Activated gamma-delta T cell treated with anti-CD3 and anti-CD28 coated beads, Interleukin-2, amount 50 U/mL, for 16 hours (primary cell): Measurements from ENCODE around the gene SNX15.
A peak's percentile ranks its signal among the peaks of the same experiment; 100 is the strongest.
"Not testable (repeated sequence)": the region's sequence is repeated elsewhere in the genome, so short reads cannot be mapped to it uniquely, and the experiment has no call there.

Experiments used
- DNase-seq: peaks from one replicate; pipeline ENCODE4 v3.0.0-alpha.2; 2020; ENCODE audit warnings: low read depth

SNX15 gene

DNA sequence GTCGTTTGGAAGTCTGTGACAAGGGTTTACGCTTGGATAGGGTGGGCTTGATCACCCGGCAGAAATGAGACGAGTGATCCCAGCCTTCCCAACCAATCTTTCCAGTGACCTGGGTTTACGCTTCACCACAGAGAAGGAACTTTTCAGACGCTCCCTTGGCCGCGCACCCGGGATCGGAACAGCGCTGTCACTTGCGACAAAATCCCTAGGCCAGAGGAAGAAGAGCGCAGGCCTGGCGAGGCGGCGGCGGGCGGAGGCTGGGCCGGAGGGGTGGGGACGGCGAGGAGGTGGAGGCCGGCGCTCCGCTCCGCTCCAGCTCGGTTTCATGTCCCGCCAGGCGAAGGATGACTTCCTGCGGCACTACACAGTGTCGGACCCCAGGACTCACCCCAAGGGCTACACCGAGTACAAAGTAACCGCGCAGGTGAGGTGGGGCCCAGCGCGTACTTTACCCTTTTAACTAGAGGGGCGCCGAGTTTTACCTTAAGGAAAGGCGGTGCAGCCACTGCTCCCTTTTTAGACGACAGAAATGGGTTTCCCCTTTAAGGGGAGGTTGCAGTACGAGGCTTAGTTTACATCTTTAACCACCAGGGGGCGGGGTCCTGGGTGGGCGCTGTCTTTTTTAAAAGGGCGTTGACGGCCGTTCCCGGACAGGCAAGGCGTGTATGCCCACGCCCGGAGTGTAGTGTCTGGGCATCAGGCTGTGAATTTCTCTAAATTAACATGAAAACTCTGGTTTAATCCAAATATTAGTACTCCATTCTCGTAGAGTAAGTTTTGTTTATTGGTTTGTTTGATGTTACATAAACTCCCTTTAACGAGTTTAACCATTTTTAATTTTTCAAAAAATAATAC, at the start of gene SNX15:
Gene SNX15, plus strand, starts transcription at position 227 of the 855 bp plus-strand sequence. Its CDS starts 99 bp downstream, at position 326.
- DNase-seq, result peak; percentile 89

GRCh38 chr11:64983339-64983738, 43.9 kb upstream of the SNX15 start:
- DNase-seq, result not testable (repeated sequence)

GRCh38 chr11:64987998-64988854, 39.0 kb upstream of the SNX15 start:
- no peak for DNase-seq

DNA sequence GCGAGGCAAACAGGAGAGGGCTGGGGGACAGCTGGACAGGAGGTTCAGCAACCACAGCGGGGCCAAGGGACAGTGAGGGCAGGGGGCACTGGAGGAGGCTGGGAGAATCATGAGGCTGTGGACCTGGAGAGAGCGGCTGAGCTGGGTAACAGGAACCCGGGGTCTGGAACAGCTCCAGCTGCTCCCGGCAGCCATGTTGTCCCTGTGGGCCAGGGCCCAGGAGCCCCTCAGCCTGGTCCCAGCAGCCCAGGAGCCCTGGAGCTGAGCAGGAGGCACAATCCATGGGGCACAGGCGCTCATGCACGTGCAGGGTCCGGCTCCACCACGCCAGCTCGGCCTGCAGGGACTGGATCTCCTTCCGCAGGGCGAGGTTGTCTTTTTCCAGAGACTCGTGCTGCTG, 37.8 kb upstream of the SNX15 start:
- DNase-seq, result no peak

DNA sequence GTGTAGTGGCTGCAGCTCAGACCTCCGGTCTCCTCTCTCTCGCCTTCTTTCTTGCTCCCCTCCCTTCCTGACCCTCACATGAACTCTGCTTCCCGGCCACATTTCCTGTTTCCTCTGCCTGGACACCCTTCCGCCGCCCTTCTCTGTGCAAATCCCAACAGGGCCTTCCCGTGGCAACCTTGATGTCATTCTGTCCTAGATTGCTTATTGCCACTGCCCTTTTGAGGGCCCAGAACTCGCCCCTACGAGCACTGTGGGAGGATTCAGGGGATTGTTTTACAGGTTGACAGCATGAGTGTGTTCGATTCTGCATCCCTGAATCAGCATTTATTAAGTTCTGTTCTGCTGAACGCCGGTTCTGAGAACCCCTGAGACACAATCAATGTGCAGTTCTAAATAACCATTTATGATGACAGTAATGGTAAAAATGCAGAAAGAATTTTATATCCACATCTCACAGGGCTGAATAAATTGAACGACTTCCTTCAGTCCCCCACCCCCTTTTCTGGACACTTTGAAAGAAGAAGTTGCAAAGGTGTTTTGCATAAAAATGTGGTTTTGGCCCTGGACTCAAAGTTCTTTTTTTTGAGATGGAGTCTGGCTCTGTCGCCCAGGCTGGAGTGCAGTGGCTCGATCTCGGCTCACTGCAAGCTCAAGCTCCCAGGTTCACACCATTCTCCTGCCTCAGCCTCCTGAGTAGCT, 36.9 kb upstream of the SNX15 start:
- DNase-seq, result no peak

DNA sequence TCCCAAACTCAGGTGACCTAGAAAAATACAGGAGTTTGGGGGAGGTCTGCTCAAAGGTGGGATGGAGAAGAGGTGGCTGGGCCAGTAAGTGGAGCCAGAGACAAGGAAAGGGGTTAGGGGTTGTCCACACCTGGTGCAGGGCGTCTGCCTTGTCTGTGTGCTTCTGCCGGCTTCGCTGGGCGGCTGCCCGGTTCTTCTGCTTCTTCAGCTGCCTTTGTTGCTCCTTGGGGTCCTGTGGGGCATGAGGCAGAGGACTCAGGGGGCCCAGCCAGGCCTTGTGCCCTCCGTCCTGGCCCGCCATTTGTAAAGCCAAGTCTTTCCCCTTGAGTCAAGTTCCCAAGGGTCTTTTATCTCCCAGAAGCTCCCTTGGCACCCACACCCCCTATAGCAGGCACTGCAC, 32.9 kb upstream of the SNX15 start:
- DNase-seq, result no peak

GRCh38 chr11:64996327-64996709, 30.9 kb upstream of the SNX15 start:
- DNase-seq, result no peak

GRCh38 chr11:64996710-64997380, 30.4 kb upstream of the SNX15 start, which contains the start of gene BATF2:
Gene BATF2, minus strand, starts transcription at chr11:64996971. Its CDS starts 57 bp downstream, at chr11:64996914.
- no peak for DNase-seq

- no peak for DNase-seq
Measured at GRCh38 chr11:64998141-64998540, 29.1 kb upstream of the SNX15 start.

- DNase-seq, result no peak
Measured at GRCh38 chr11:64998690-64999431, 28.4 kb upstream of the SNX15 start.

DNA sequence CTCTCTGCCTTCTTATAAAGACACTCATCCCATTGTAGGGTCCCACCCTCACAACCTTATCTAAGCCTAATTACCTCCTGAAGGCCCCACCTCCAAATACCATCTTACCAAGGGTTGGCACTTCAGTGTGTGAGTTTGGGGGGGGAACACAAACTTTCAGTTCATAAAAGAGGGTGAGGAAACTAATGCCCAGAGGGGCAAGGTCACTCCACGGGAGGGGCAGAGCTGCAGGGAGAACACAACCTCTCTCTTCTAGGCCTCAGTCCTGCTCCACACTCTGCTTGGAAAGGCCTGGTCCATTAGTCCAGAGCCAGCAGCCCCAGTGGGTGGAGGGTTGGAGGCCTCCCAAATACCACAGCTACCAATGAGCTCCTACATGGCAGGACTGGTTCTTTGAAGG, 27.8 kb upstream of the SNX15 start:
- no peak for DNase-seq

- DNase-seq, result no peak
Measured at GRCh38 chr11:65002706-65003105, 24.5 kb upstream of the SNX15 start.

GRCh38 chr11:65003282-65003681, 24.0 kb upstream of the SNX15 start:
- no peak for DNase-seq

GRCh38 chr11:65003968-65004367, 23.3 kb upstream of the SNX15 start:
- DNase-seq, result not testable (repeated sequence)

GRCh38 chr11:65008016-65008415, 19.2 kb upstream of the SNX15 start:
- no peak for DNase-seq

DNA sequence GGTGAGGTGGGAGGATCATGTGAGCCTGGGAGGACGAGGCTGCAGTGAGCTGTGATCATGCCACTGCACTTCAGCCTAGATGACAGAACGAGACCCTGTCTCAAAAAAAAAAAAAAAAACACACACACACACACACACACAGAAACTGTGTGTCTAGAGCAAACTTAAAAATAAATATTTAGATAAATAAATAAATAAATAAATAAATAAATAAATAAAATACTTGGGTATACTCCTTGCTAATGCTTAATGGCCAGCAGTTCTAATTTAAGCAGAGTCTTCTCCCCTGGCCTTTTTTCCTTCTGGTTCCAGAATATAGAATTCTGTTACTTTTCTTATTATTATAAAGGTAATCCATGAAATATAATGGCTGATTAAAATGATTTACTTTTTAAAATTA, 18.4 kb upstream of the SNX15 start:
- no peak for DNase-seq

DNA sequence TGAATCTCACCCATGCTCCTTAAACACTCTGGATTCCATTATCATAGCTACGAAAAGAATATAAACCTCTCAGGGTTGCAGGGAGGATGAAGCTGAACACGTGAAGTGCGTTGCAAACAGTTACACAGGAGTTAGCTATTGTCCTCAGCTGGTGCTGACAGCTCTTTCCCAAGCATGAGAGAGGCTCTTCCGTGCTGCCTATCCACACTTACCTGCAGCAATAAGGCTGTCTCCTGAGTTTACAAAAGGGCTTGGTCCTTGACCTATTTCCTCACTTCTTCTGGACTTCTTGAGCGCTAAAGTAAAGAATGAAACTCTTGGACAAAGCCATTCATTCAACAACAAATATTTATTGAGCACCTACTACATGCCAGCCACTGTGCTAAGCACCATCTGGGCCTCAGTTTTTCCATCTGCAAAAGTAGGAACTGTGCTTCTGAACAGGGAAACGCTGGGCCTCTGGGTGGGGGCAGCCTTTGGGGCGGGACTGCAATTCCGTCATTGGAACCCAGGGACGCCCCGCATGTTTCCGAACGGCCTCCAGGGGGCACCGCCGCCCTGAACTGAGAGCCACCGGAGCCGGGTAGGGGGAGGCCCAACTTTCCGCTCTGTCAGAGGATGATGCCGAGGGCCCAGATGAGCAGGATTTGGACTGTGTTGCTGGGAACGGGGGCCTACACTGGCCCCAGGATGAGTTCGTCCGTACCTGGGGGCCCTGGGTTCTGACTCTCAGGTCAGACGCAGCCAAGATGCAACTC, 13.9 kb upstream of the SNX15 start:
- DNase-seq, result peak; percentile 89

GRCh38 chr11:65013888-65014725, 13.1 kb upstream of the SNX15 start, which contains the start of gene ARL2:
Gene ARL2, plus strand, starts transcription at chr11:65014160. Its CDS starts 48 bp downstream, at chr11:65014208.
- peak; percentile 79 for DNase-seq

DNA sequence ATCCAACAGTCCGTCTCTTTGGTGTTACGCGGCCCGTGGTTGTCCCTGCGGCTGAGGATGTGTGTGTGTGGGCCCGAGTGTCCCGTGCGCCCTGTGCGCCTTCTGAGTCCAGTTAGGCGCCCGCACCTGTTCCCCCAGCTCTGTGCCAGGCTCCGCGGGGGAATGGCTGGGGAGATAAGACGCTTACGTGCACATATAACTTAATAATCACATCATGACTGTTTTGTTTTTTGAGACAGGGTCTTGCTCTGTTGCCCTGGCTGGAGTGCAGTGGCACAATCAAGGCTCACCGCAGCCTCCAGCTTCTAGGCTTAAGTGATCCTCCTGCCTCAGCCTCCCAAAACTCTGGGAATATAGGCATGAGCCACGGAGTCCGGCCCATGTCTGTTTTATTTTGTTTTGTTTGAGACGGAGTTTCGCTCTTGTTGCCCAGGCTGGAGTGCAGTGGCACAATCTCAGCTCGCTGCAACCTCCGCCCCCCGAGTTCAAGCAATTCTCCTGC, 12.5 kb upstream of the SNX15 start:
- no peak for DNase-seq
